Measurements from ENCODE around the gene TFR2. TPM values are rescaled to one million over a fixed set of nuclear protein-coding genes. Genes with fewer than 3 reads are reported as not detected.

The TFR2 gene
- total and polyA plus RNA-seq, 2 of the 13 experiments (the other 11 are each of a cell fraction or from before 2014, with no cell fraction given), result 36.9 to 64.2 TPM

- TF ChIP-seq, protein P1, sequence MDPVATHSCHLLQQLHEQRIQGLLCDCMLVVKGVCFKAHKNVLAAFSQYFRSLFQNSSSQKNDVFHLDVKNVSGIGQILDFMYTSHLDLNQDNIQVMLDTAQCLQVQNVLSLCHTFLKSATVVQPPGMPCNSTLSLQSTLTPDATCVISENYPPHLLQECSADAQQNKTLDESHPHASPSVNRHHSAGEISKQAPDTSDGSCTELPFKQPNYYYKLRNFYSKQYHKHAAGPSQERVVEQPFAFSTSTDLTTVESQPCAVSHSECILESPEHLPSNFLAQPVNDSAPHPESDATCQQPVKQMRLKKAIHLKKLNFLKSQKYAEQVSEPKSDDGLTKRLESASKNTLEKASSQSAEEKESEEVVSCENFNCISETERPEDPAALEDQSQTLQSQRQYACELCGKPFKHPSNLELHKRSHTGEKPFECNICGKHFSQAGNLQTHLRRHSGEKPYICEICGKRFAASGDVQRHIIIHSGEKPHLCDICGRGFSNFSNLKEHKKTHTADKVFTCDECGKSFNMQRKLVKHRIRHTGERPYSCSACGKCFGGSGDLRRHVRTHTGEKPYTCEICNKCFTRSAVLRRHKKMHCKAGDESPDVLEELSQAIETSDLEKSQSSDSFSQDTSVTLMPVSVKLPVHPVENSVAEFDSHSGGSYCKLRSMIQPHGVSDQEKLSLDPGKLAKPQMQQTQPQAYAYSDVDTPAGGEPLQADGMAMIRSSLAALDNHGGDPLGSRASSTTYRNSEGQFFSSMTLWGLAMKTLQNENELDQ (CRISPR knock-in tag; IDR thresholded peaks at IDR 0.05; ENCODE audit: borderline replicate concordance), result no peak
- TF ChIP-seq POLR2A (IDR thresholded peaks at IDR 0.05; ENCODE audit: insufficient read depth in 1 of 2, low read depth in 2 of 2, low read length in 2 of 2) (0 out of 4 replicates have a peak, but pooled peaks of 1 of the 2 experiments have one; percentile 14), ZNF609 (CRISPR knock-in tag; IDR thresholded peaks at IDR 0.05; ENCODE audit: borderline replicate concordance) (no peak), TIGD3 (CRISPR knock-in tag; IDR thresholded peaks at IDR 0.05; ENCODE audit: borderline replicate concordance) (no peak), HOXA5 (CRISPR knock-in tag; IDR thresholded peaks at IDR 0.05) (no peak)
These were observed 19.8 kb downstream of the TFR2 start (continued) for GRCh38 chr7:100621554-100621953.
